ENCODE results near the gene PTK6. TPM values are rescaled to one million over a fixed set of nuclear protein-coding genes. Genes with fewer than 3 reads are reported as not detected.

PTK6 gene
- total and polyA plus RNA-seq, 3 donors from 2014 or later, result 0.26 to 0.37 TPM; not detected in 1

- Histone ChIP-seq H3K4me1 (peaks cover 3% of the 10 kb centered on the region), H3K27me3 (no peaks in the 10 kb centered on the region), H3K4me3 (no peak overlapping the region), H3K9me3 (no peaks in the 10 kb centered on the region), H3K36me3 (ENCODE audit: low read depth, missing control alignments) (no peaks in the 10 kb centered on the region), H3K27ac (no peak overlapping the region)
- intact Hi-C loops (cut with DNase I; ENCODE audit: low total_unique reads), result no loop called here
- DNase-seq, result no peak
- TF ChIP-seq POLR2A (IDR thresholded peaks at IDR 0.05), result no peak
- TF ChIP-seq CTCF (IDR thresholded peaks at IDR 0.05), result no peak
- 73 to 81% methylated on average over 18 to 39 of the region's 39 CpGs for WGBS, 2 donors
Observed at GRCh38 chr20:63529861-63530787, 7.1 kb downstream of the PTK6 start.

GRCh38 chr20:63529180-63529860, 7.9 kb downstream of the PTK6 start:
- Histone ChIP-seq H3K4me1 (no peaks in the 10 kb centered on the region), H3K27me3 (no peaks in the 10 kb centered on the region), H3K4me3 (no peak overlapping the region), H3K27ac (no peak overlapping the region), H3K9me3 (no peaks in the 10 kb centered on the region), H3K36me3 (ENCODE audit: low read depth, missing control alignments) (no peaks in the 10 kb centered on the region)
- WGBS, 2 donors, result 73 to 85% methylated on average over 12 to 23 of the region's 27 CpGs
- TF ChIP-seq CTCF (IDR thresholded peaks at IDR 0.05) (no peak), POLR2A (IDR thresholded peaks at IDR 0.05) (no peak)
- DNase-seq, result no peak
- intact Hi-C loops (cut with DNase I; ENCODE audit: low total_unique reads), result no loop called here

- DNase-seq, result no peak
- Histone ChIP-seq H3K36me3 (ENCODE audit: low read depth, missing control alignments) (no peaks in the 10 kb centered on the region), H3K4me3 (no peak overlapping the region), H3K4me1 (peaks cover 5% of the 10 kb centered on the region), H3K9me3 (no peaks in the 10 kb centered on the region), H3K27me3 (no peaks in the 10 kb centered on the region), H3K27ac (no peak overlapping the region)
- TF ChIP-seq CTCF (IDR thresholded peaks at IDR 0.05), result no peak
- 87 to 88% methylated on average over 9 of the region's 9 CpGs for WGBS, 2 donors
- intact Hi-C loops (cut with DNase I; ENCODE audit: low total_unique reads), result no loop called here
Observed at GRCh38 chr20:63527184-63527583, 10.0 kb downstream of the PTK6 start.

GRCh38 chr20:63525971-63526370, 11.2 kb downstream of the PTK6 start:
- Histone ChIP-seq H3K36me3 (ENCODE audit: low read depth, missing control alignments) (no peaks in the 10 kb centered on the region), H3K27me3 (no peaks in the 10 kb centered on the region), H3K9me3 (no peaks in the 10 kb centered on the region), H3K27ac (no peak overlapping the region), H3K4me1 (peaks cover 14% of the 10 kb centered on the region), H3K4me3 (no peak overlapping the region)
- intact Hi-C loops (cut with DNase I; ENCODE audit: low total_unique reads), result no loop called here
- DNase-seq, result no peak
- TF ChIP-seq POLR2A (IDR thresholded peaks at IDR 0.05), result no peak
- no peak for TF ChIP-seq CTCF (IDR thresholded peaks at IDR 0.05)
- WGBS, 2 donors, result 33 to 77% methylated on average over 2 of the region's 2 CpGs

All from testis (tissue), 3 donors.